Activated CD8-positive, alpha-beta memory T cell treated with anti-CD3 and anti-CD28 coated beads, Interleukin-2, amount 10 ng/mL, durations not matched to agents 7 days and 5 days (primary cell): ENCODE results near the gene CACNA1C. TPM values are rescaled to one million over a fixed set of nuclear protein-coding genes. Genes with fewer than 3 reads are reported as not detected.
"Not testable (repeated sequence)": the region's sequence is repeated elsewhere in the genome, so short reads cannot be mapped to it uniquely, and the experiment has no call there.

ENCODE experiments used
- ATAC-seq: fragments of 150-1000 bp; cut with Tn5 transposase; one replicate; pipeline ENCODE4 v1.10.0; 2021; ENCODE audit warnings: moderate library complexity
- CTCF ChIA-PET: fragments of 350-600 bp; sonication (Branson Sonifier 250); formaldehyde crosslinking; loops from one replicate; lab custom pipeline; 2021; ENCODE audit warnings: antibody characterized with exemption; lab: Charles Lee
- DNase-seq: peaks from one replicate; pipeline ENCODE4 v3.0.0-alpha.2; 2020
- H3K27ac Mint-ChIP-seq: one replicate; pipeline ENCODE4 v1.8.0; 2021; ENCODE audit warnings: mild to moderate bottlenecking, mixed read lengths
- H3K27me3 Mint-ChIP-seq: one replicate; pipeline ENCODE4 v1.8.0; 2021; ENCODE audit warnings: mixed read lengths
- H3K36me3 Mint-ChIP-seq: one replicate; pipeline ENCODE4 v1.8.0; 2021; ENCODE audit warnings: mild to moderate bottlenecking, mixed read lengths
- H3K4me1 Mint-ChIP-seq: one replicate; pipeline ENCODE4 v1.8.0; 2021; ENCODE audit warnings: mixed read lengths
- H3K4me3 Mint-ChIP-seq: one replicate; pipeline ENCODE4 v1.8.0; 2021; ENCODE audit warnings: mild to moderate bottlenecking, moderate library complexity, mixed read lengths
- H3K9me3 Mint-ChIP-seq: one replicate; pipeline ENCODE4 v1.8.0; 2022; ENCODE audit warnings: low read depth, mixed read lengths
- total RNA-seq, 2 experiments: library from RNA; stranded (reverse); gene quantifications; one replicate each; pipeline ENCODE4 v1.2.3, GENCODE V29; 2021

The CACNA1C gene
- total RNA-seq, 2 experiments from 2014 or later = 0.14 to 0.26 TPM

- ATAC-seq = no peak
- H3K4me3 Mint-ChIP-seq = no peak overlapping the region
Observed at GRCh38 chr12:2735432-2735831, 682.6 kb downstream of the CACNA1C start.

GRCh38 chr12:2737656-2738241, 685.0 kb downstream of the CACNA1C start:
- Mint-ChIP-seq H3K9me3 (no peaks in the 10 kb centered on the region), H3K27ac (no peak overlapping the region), H3K4me1 (peaks cover 1% of the 10 kb centered on the region), H3K4me3 (no peak overlapping the region), H3K27me3 (peaks cover 7% of the 10 kb centered on the region), H3K36me3 (no peaks in the 10 kb centered on the region)
- DNase-seq (peak; percentile 31), ATAC-seq (no peak)
- CTCF ChIA-PET = interaction anchor here (0.8 kb wide), 1 partner anchor 55 kb away, joined by 3 read pairs; no protein-coding TSS in a partner anchor

More at GRCh38 chr12:2735432-2735831, 682.6 kb downstream of the CACNA1C start:
- CTCF ChIA-PET = no interaction called here
- H3K4me1 Mint-ChIP-seq = peaks cover 12% of the 10 kb centered on the region
- no peaks in the 10 kb centered on the region for H3K9me3 Mint-ChIP-seq
- no peak for DNase-seq
- no peaks in the 10 kb centered on the region for H3K36me3 Mint-ChIP-seq
- peaks cover 18% of the 10 kb centered on the region for H3K27me3 Mint-ChIP-seq
- H3K27ac Mint-ChIP-seq = no peak overlapping the region

DNA sequence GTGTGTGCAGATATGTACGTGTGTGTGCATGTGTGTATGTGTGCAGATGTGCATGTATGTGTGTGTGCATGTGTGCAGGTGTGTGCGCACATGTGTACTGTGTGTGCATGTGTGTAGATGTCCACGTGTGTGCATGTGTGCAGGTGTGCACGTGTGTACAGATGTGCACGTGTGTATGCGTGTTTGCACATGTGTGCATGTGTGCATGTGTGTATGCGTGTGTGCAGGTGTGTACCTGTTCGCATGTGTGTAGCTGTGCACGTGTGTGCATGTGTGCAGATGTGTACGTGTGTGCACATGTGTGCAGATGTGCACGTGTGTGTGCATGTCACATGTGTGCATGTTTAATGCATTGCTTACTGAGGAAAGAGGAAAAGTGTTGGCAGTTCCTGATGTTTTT, 686.3 kb downstream of the CACNA1C start:
- CTCF ChIA-PET = no interaction called here
- Mint-ChIP-seq H3K4me3 (no peak overlapping the region), H3K4me1 (no peaks in the 10 kb centered on the region), H3K27ac (no peak overlapping the region), H3K36me3 (no peaks in the 10 kb centered on the region), H3K9me3 (no peaks in the 10 kb centered on the region), H3K27me3 (peaks cover 6% of the 10 kb centered on the region)
- no peak for DNase-seq
- no peak for ATAC-seq

GRCh38 chr12:2739832-2740641, 687.2 kb downstream of the CACNA1C start:
- H3K4me1 Mint-ChIP-seq = no peaks in the 10 kb centered on the region
- no peak for DNase-seq
- no peak overlapping the region for H3K4me3 Mint-ChIP-seq
- peaks cover 6% of the 10 kb centered on the region for H3K27me3 Mint-ChIP-seq
- CTCF ChIA-PET = no interaction called here
- H3K36me3 Mint-ChIP-seq = no peaks in the 10 kb centered on the region
- H3K27ac Mint-ChIP-seq = no peak overlapping the region
- H3K9me3 Mint-ChIP-seq = no peaks in the 10 kb centered on the region
- no peak for ATAC-seq

- DNase-seq, H3K27ac Mint-ChIP-seq, H3K4me1 Mint-ChIP-seq, H3K36me3 Mint-ChIP-seq, ATAC-seq, H3K27me3 Mint-ChIP-seq, H3K9me3 Mint-ChIP-seq, H3K4me3 Mint-ChIP-seq, CTCF ChIA-PET: not testable (repeated sequence)
Observed at GRCh38 chr12:2742037-2742436, 689.2 kb downstream of the CACNA1C start.

- Mint-ChIP-seq H3K36me3 (no peaks in the 10 kb centered on the region), H3K27me3 (peaks cover 9% of the 10 kb centered on the region), H3K27ac (no peak overlapping the region), H3K9me3 (no peaks in the 10 kb centered on the region), H3K4me1 (no peaks in the 10 kb centered on the region), H3K4me3 (no peak overlapping the region)
- DNase-seq (peak; percentile 27), ATAC-seq (no peak)
- CTCF ChIA-PET = no interaction called here
Observed at GRCh38 chr12:2743478-2743877, 690.7 kb downstream of the CACNA1C start.

- CTCF ChIA-PET = no interaction called here
- Mint-ChIP-seq H3K9me3 (no peaks in the 10 kb centered on the region), H3K27me3 (peaks cover 12% of the 10 kb centered on the region), H3K27ac (no peak overlapping the region), H3K4me1 (no peaks in the 10 kb centered on the region), H3K4me3 (no peak overlapping the region), H3K36me3 (no peaks in the 10 kb centered on the region)
- ATAC-seq = no peak
- DNase-seq = no peak
Observed at GRCh38 chr12:2745655-2746054, 692.9 kb downstream of the CACNA1C start.

Other genes with a start within 250 kb of the CACNA1C start
- not detected for gene LRTM2, start 232.4 kb upstream of the CACNA1C start, total RNA-seq
- 1 to 10 TPM; 5.9 to 8.2 TPM for gene CACNA2D4, start 134.3 kb upstream of the CACNA1C start, total RNA-seq
- 10 to 100 TPM; 14.2 to 15.2 TPM for gene DCP1B, start 48.5 kb upstream of the CACNA1C start, total RNA-seq